CD14-positive monocyte (primary cell): ENCODE data around the gene TARBP1. TPM values are rescaled to one million over a fixed set of nuclear protein-coding genes. Genes with fewer than 3 reads are reported as not detected.
A peak's percentile ranks its signal among the peaks of the same experiment; 100 is the strongest.

Experiments
- DNase-seq, 3 donors: peaks; one replicate each; pipeline ENCODE4 v3.0.0-alpha.2; 2011 to 2022
- H2AFZ ChIP-seq: 2 replicates; pipeline ENCODE4 v1.6.0; 2012; ENCODE audit warnings: mild to moderate bottlenecking, low read depth, low read length, inconsistent platforms; ENCODE audit not compliant: insufficient read depth, poor library complexity, severe bottlenecking
- H3K27ac ChIP-seq, 2 donors: 1 replicate in 1 of 2; 2 replicates in 1 of 2; pipeline ENCODE4 v1.5.1; 2012 to 2013; ENCODE audit warnings: low read length in 2 of 2, control low read depth in 1 of 2, inconsistent platforms in 1 of 2, low read depth in 1 of 2, mild to moderate bottlenecking in 1 of 2
- H3K27me3 ChIP-seq, 2 donors: one replicate each; pipeline versions ENCODE4 v1.6.0 to v1.6.1; 2011 to 2013; ENCODE audit warnings: low read length in 2 of 2; ENCODE audit not compliant: control insufficient read depth in 2 of 2, insufficient read depth in 2 of 2
- H3K36me3 ChIP-seq, 2 donors: replicated peaks in 1 of 2; 1 replicate in 1 of 2; 2 replicates in 1 of 2; pipeline versions ENCODE4 v1.5.1 to v1.6.1; 2012 to 2013; ENCODE audit warnings: low read length in 2 of 2, control low read depth in 1 of 2, inconsistent platforms in 1 of 2, mild to moderate bottlenecking in 1 of 2; ENCODE audit not compliant: insufficient read depth in 2 of 2, control insufficient read depth in 1 of 2
- H3K4me1 ChIP-seq, 2 donors: 1 replicate in 1 of 2; 2 replicates in 1 of 2; pipeline versions ENCODE4 v1.5.1 to v1.6.1; 2012 to 2013; ENCODE audit warnings: low read length in 2 of 2, control low read depth in 1 of 2, inconsistent platforms in 1 of 2, mild to moderate bottlenecking in 1 of 2, moderate library complexity in 1 of 2; ENCODE audit not compliant: insufficient read depth in 2 of 2, control insufficient read depth in 1 of 2
- H3K4me2 ChIP-seq: replicated peaks from 2 replicates; pipeline ENCODE3; 2012; ENCODE audit warnings: low read length, moderate library complexity, mild to moderate bottlenecking; ENCODE audit not compliant: poor library complexity, severe bottlenecking; ENCODE audit errors: extremely low read depth
- H3K4me3 ChIP-seq, 3 experiments: fragments of 200-600 bp in 1 of 3; sonication (generic) in 1 of 3; replicated peaks in 1 of 3; 1 replicate in 2 of 3; 2 replicates in 1 of 3; pipeline ENCODE4 v1.5.1; 2011 to 2013; ENCODE audit warnings: low read length in 3 of 3, mild to moderate bottlenecking in 3 of 3, control low read depth in 2 of 3, low read depth in 2 of 3, inconsistent platforms in 1 of 3, moderate library complexity in 1 of 3
- H3K79me2 ChIP-seq: 2 replicates; pipeline ENCODE4 v1.6.0; 2012; ENCODE audit warnings: mild to moderate bottlenecking, control low read depth, inconsistent platforms, low read length, moderate library complexity; ENCODE audit not compliant: insufficient read depth
- H3K9ac ChIP-seq: 2 replicates; pipeline ENCODE4 v1.6.0; 2017; ENCODE audit warnings: low read length, mild to moderate bottlenecking; ENCODE audit not compliant: insufficient read depth, poor library complexity, severe bottlenecking
- H3K9me3 ChIP-seq, 2 donors: replicated peaks in 1 of 2; 1 replicate in 1 of 2; 2 replicates in 1 of 2; pipeline versions ENCODE4 v1.5.1 to v1.6.1; 2012 to 2013; ENCODE audit warnings: low read length in 2 of 2, control low read depth in 1 of 2; ENCODE audit not compliant: control insufficient read depth in 1 of 2, insufficient read depth in 1 of 2
- H4K20me1 ChIP-seq: 2 replicates; pipeline ENCODE4 v1.6.0; 2012; ENCODE audit warnings: mild to moderate bottlenecking, low read length, control low read depth, moderate library complexity; ENCODE audit not compliant: insufficient read depth
- H3K27ac Mint-ChIP-seq, 7 donors: one replicate each; pipeline ENCODE4 v1.8.0; 2020; ENCODE audit warnings: mild to moderate bottlenecking in 7 of 7, mixed read lengths in 7 of 7, moderate library complexity in 6 of 7, inconsistent platforms in 2 of 7
- H3K27me3 Mint-ChIP-seq, 3 donors: one replicate each; pipeline ENCODE4 v1.8.0; 2021 to 2022; ENCODE audit warnings: low read depth in 3 of 3, mild to moderate bottlenecking in 3 of 3, mixed read lengths in 3 of 3, moderate library complexity in 3 of 3, inconsistent platforms in 1 of 3
- H3K36me3 Mint-ChIP-seq, 2 donors: one replicate each; pipeline ENCODE4 v1.8.0; 2020; ENCODE audit warnings: mixed read lengths in 2 of 2, inconsistent platforms in 1 of 2, mild to moderate bottlenecking in 1 of 2
- H3K4me1 Mint-ChIP-seq: one replicate; pipeline ENCODE4 v1.8.0; 2020; ENCODE audit warnings: mild to moderate bottlenecking, mixed read lengths
- H3K4me3 Mint-ChIP-seq, 2 donors: one replicate each; pipeline ENCODE4 v1.8.0; 2020; ENCODE audit warnings: mild to moderate bottlenecking in 2 of 2, mixed read lengths in 2 of 2, moderate library complexity in 1 of 2
- H3K9me3 Mint-ChIP-seq, 7 donors: one replicate each; pipeline ENCODE4 v1.8.0; 2020 to 2022; ENCODE audit warnings: mixed read lengths in 7 of 7, mild to moderate bottlenecking in 6 of 7, moderate library complexity in 6 of 7, inconsistent platforms in 2 of 7
- WGBS: methylation state at CpG from one replicate; pipeline ENCODE4 v1.1.5; 2013; ENCODE audit warnings: missing lambda C conversion rate; ENCODE audit not compliant: insufficient coverage; 5-methylcytosine and 5-hydroxymethylcytosine counted together
- intact Hi-C, 2 donors: fragments of 100-400 bp; cut with micrococcal nuclease; formaldehyde crosslinking; loops; one replicate each; pipeline versions ENCODE4 v1.15.0 to v1.15.1; 2023
- polyA plus RNA-seq, 3 donors: library from polyadenylated mRNA; depleted of rRNA in 1 of 3; unstranded in 2 of 3; stranded (reverse) in 1 of 3; fragments of 300-500 nt in 2 of 3; fragments of >200 nt in 1 of 3; fragmentation: Illumina TruSeq in 2 of 3; gene quantifications; 1 replicate in 2 of 3; 2 replicates in 1 of 3; pipeline ENCODE4 v1.2.3, GENCODE V29; 2012 to 2021
- TF ChIP-seq, protein P1 (sequence below): fragments of 200-600 bp; IDR thresholded peaks from one replicate; pipeline ENCODE4 v1.8.0; 2022; ENCODE audit warnings: antibody characterized with exemption, mild to moderate bottlenecking

Gene TARBP1
- polyA plus RNA-seq, 3 donors, result 1.4 to 30.9 (median 3.2) TPM

- Histone ChIP-seq H3K4me1 (no peaks in the 10 kb centered on the region), H3K4me3 (no peak overlapping the region), H3K27me3 (no peaks in the 10 kb centered on the region), H3K79me2 (no peaks in the 10 kb centered on the region), H3K9ac (no peak overlapping the region), H4K20me1 (no peaks in the 10 kb centered on the region), H3K9me3 (no peaks in the 10 kb centered on the region), H3K4me2 (no peak overlapping the region), H3K36me3 (peaks cover 17 to 60% of the 10 kb centered on the region in 2 donors), H3K27ac (no peak overlapping the region), H2AFZ (no peak overlapping the region)
- Mint-ChIP-seq H3K4me3 (no peak overlapping the region), H3K36me3 (peaks cover 52 to 53% of the 10 kb centered on the region in 2 donors), H3K4me1 (no peaks in the 10 kb centered on the region), H3K27ac (no peak overlapping the region), H3K9me3 (no peaks in the 10 kb centered on the region), H3K27me3 (no peaks in the 10 kb centered on the region)
- 94% methylated on average over 2 of the region's 4 CpGs for WGBS
- intact Hi-C loops, result no loop called here
- DNase-seq, result no peak
- TF ChIP-seq, protein P1, sequence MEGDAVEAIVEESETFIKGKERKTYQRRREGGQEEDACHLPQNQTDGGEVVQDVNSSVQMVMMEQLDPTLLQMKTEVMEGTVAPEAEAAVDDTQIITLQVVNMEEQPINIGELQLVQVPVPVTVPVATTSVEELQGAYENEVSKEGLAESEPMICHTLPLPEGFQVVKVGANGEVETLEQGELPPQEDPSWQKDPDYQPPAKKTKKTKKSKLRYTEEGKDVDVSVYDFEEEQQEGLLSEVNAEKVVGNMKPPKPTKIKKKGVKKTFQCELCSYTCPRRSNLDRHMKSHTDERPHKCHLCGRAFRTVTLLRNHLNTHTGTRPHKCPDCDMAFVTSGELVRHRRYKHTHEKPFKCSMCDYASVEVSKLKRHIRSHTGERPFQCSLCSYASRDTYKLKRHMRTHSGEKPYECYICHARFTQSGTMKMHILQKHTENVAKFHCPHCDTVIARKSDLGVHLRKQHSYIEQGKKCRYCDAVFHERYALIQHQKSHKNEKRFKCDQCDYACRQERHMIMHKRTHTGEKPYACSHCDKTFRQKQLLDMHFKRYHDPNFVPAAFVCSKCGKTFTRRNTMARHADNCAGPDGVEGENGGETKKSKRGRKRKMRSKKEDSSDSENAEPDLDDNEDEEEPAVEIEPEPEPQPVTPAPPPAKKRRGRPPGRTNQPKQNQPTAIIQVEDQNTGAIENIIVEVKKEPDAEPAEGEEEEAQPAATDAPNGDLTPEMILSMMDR, result no peak
These were observed 65.0 kb downstream of the TARBP1 start for GRCh38 chr1:234413990-234414389.

GRCh38 chr1:234413485-234413884, 65.5 kb downstream of the TARBP1 start:
- H3K4me3 ChIP-seq, result no peak overlapping the region
- Mint-ChIP-seq H3K27ac (peak overlapping the region in 1 of 7 donors; percentile 38), H3K4me3 (no peak overlapping the region), H3K9me3 (no peaks in the 10 kb centered on the region), H3K36me3 (peaks cover 55% of the 10 kb centered on the region in 2 donors), H3K27me3 (no peaks in the 10 kb centered on the region), H3K4me1 (no peaks in the 10 kb centered on the region)
- no peak overlapping the region for H2AFZ ChIP-seq
- intact Hi-C loops, result no loop called here
- no peak overlapping the region for H3K9ac ChIP-seq
- H3K9me3 ChIP-seq, result no peaks in the 10 kb centered on the region
- H3K27ac ChIP-seq, result no peak overlapping the region
- peaks cover 17 to 63% of the 10 kb centered on the region in 2 donors for H3K36me3 ChIP-seq
- WGBS, result 93% methylated on average over 7 of the region's 9 CpGs
- TF ChIP-seq, protein P1, result no peak
- H3K27me3 ChIP-seq, result no peaks in the 10 kb centered on the region
- no peaks in the 10 kb centered on the region for H3K4me1 ChIP-seq
- no peak overlapping the region for H3K4me2 ChIP-seq
- no peaks in the 10 kb centered on the region for H4K20me1 ChIP-seq
- DNase-seq, result no peak
- no peaks in the 10 kb centered on the region for H3K79me2 ChIP-seq
